ENCODE results near the gene ARID5B. TPM values are rescaled to one million over a fixed set of nuclear protein-coding genes. Genes with fewer than 3 reads are reported as not detected.

The ARID5B gene
- total RNA-seq, 1 donor from 2014 or later: 11.6 TPM

GRCh38 chr10:61888744-61889143, 12.8 kb upstream of the ARID5B start:
- DNase-seq (ENCODE audit: low read depth in 2 of 2): no peak

- DNase-seq (ENCODE audit: low read depth in 2 of 2): no peak
These were observed 11.1 kb upstream of the ARID5B start for GRCh38 chr10:61890430-61890829.

- DNase-seq (ENCODE audit: low read depth in 2 of 2): no peak
These were observed 10.6 kb upstream of the ARID5B start for GRCh38 chr10:61890881-61891409.

GRCh38 chr10:61891906-61892585, 9.5 kb upstream of the ARID5B start:
- DNase-seq (ENCODE audit: low read depth in 2 of 2): no peak

GRCh38 chr10:61892961-61893360, 8.5 kb upstream of the ARID5B start:
- no peak for DNase-seq (ENCODE audit: low read depth in 2 of 2)

- DNase-seq (ENCODE audit: low read depth in 2 of 2): no peak
These were observed 7.4 kb upstream of the ARID5B start for GRCh38 chr10:61894133-61894532.

GRCh38 chr10:61895898-61896600, 5.5 kb upstream of the ARID5B start:
- no peak for DNase-seq (ENCODE audit: low read depth in 2 of 2)

GRCh38 chr10:61896854-61897661, 4.4 kb upstream of the ARID5B start:
- peak in 1 of 2 donors; percentile 56 for DNase-seq (ENCODE audit: low read depth in 2 of 2)

GRCh38 chr10:61897671-61898434, 3.6 kb upstream of the ARID5B start:
- DNase-seq (ENCODE audit: low read depth in 2 of 2): peak in 1 of 2 donors; percentile 40

- DNase-seq (ENCODE audit: low read depth in 2 of 2): no peak
These were observed 3.1 kb upstream of the ARID5B start for GRCh38 chr10:61898435-61898778.

GRCh38 chr10:61899069-61899531, 2.4 kb upstream of the ARID5B start:
- peak in 1 of 2 donors; percentile 74 for DNase-seq (ENCODE audit: low read depth in 2 of 2)

- no peak for DNase-seq (ENCODE audit: low read depth in 2 of 2)
These were observed 1.9 kb upstream of the ARID5B start for GRCh38 chr10:61899663-61899996.

- peak in 1 of 2 donors; percentile 56 for DNase-seq (ENCODE audit: low read depth in 2 of 2)
These were observed 1.3 kb upstream of the ARID5B start for GRCh38 chr10:61899997-61900828.

- DNase-seq (ENCODE audit: low read depth in 2 of 2): no peak
These were observed 438 bp downstream of the ARID5B start for GRCh38 chr10:61901829-61902444.

- peak; percentile 57 to 70 for DNase-seq (ENCODE audit: low read depth in 2 of 2)
These were observed 1.1 kb downstream of the ARID5B start for GRCh38 chr10:61902445-61903220.

- DNase-seq (ENCODE audit: low read depth in 2 of 2): peak; percentile 57 to 60
These were observed 1.9 kb downstream of the ARID5B start for GRCh38 chr10:61903221-61903927.

- DNase-seq (ENCODE audit: low read depth in 2 of 2): no peak
These were observed 2.4 kb downstream of the ARID5B start for GRCh38 chr10:61903928-61904344.

Measured in dermis microvascular lymphatic vessel endothelial cell (primary cell).